Activated T-helper 1 cell treated with anti-CD3 and anti-CD28 coated beads, Interleukin-2, amount 50 U/mL, for 16 hours (primary cell): ENCODE results near the gene ZBTB49.

Experiments used
- DNase-seq, 2 donors: peaks; one replicate each; pipeline ENCODE4 v3.0.0-alpha.2; 2020; ENCODE audit warnings: low read depth in 1 of 2, low spot score in 1 of 2

The ZBTB49 gene

DNA sequence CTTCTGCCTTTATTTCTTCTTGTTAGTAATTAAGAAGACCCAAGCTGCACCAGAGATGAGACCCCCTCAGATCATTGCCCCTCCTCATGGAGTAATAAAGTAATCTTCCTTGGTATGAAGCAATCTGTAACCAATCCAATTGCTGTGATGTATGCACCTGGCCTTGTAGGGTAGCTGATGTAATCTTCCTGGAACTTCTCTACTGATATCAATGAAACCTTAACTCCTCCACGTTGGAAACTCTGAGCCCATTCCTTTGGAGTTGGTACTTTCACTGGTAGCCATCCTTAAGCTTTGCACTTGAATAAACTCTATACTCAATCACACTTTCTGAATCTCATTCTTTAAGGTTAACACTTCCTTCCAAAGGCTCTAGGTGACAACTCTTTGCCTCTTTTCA is 65.3 kb downstream of the ZBTB49 start:
- DNase-seq: no peak

DNA sequence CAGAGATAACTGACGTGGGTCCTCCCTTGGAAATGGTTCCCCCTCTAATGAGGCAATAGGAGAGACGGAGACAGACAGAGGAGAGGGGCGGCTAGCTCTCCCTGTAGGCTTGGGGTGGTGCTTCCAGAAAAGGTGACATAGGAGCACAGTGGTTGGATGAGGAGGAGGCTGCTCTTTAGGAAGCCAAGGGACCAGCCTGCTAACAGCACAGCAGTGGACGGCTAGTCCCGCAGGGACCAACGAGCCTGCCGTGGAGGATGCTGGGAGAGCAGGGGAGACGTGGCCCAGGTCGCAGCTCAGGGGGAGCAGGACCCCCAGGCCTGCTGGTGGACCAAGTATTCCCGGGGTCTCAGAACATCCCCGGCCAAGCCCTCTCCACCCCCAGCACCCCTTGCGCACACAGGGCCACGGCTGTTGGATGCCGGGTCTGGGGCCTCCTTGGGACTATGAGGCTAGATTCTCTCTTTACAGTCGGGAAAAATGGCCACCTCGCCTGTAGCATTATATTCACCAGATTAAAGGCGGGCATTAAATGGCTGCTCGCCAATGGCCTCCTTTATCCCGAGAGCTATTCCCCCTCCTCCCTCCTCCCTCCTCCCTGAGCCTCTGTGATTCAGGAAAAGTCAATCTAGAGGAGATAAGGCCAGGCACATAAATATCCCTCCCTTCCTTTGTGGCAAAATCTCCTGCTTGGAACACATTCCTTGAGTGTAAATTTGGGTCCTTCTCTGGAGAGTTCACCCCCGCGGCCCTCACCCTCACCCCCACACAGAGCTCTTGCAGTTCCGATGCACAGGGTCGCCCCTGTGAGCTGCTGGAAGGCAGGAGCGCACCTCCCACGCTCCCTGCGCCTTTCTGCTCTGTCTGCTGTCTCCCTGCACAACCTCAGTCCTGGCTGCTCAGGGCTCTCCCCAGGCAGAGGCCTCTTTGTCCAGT is 66.3 kb downstream of the ZBTB49 start:
- no peak for DNase-seq

DNA sequence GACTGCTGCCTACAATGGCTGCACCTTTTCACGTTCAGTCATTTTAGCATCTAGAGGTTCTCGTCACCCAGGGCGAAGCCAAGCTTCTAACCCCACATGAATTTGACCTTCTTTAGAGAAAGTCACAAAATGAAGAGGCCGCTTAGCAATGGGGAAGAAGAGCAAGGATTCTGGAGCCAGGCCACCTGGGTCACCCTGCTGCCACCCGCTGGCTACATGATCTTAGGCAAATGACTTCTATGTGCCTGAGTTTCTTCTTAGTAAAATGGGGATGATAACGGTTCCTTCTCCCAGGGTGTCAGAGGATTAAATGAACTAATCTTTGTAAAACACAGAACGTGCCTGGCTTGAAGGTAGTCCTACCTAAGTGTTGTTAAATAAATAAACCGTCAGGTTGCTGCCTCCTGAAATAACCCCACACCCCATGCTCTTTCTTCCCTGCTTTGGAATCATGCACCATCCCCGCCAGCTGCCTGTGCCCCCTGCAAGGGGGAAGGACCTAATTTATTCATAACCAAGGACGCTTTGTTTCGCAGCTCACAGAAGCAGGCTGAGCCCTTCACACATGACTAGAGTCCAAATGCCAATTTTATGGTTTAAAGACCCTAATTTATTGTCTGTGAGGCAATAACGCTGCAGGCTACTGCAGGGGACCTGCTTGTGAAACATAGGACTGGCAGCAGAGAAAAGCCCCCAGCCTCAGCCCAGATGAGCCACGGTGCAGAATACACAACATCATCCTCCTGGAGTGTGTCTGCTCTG is 68.2 kb downstream of the ZBTB49 start:
- DNase-seq: no peak

DNA sequence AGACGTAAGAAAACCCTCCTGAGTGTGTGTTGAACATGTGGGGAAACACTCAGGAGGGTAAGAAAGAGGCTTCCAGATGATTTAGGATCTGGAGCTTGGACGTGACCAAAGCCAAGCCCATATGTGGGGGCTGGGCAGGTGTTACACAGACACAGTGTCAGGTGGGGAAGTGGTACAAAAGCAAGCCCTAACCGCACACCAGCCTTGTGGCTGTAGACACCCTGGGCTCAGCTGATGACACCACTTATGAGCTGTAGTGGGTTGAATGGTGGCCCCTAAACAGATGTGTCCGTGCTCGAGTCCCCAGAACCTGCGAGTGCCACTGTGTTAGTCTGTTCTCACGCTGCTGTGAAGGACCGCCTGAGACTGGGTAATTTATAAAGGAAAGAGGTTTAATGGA is 71.8 kb downstream of the ZBTB49 start:
- DNase-seq: no peak

DNA sequence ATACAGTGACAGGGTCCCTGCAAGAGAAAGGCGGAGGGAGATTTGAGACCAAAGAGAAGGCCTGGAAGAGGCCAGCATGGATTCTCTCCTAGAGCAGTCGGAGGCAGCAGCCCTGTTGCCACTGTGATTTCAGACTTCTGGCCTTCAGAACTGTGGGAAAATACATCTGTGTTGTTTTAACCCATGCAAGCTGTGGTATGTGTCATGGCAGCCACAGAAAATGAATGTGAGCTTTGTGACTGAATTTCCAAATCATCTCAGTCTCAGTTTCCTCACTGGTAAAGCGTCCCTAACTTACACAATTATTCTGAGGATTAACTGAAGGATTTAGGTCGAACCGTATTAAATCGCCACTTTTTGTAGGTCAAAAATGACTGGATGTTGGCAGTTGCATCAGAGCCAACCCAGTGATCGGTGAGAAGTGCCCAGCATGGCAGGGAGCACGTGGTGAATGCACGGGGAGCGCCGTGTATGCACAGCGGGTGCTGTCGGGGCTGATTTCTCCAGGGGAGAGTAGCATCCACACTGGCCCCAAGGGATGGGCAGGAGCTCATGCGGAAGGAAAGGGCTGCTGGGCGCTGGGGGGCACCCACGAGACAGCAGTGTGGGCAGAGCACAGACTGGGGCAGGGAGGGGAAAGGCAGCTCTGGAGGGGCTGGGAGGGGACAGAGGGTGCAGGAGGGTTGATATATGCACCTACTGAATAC is 73.1 kb downstream of the ZBTB49 start:
- DNase-seq: no peak

DNA sequence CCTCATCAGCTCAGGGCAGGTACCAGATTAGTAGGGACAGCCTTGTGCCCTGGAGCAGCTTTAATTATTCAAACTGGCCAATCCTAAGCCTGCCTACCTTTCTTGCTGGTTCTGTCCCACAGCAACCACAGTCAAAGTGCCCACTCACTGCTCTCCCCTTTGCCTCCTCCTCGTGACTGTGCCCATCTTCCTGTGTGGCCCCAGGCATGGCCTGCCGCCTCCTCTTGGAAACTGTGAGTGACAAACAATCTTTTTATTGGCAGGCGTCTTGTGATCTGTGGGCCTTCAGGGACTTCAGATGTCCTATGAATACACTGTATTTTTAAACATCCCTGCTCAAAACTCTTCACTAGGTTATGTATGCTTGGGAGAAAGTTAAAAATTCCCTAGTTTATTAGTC is 74.0 kb downstream of the ZBTB49 start:
- no peak for DNase-seq

DNA sequence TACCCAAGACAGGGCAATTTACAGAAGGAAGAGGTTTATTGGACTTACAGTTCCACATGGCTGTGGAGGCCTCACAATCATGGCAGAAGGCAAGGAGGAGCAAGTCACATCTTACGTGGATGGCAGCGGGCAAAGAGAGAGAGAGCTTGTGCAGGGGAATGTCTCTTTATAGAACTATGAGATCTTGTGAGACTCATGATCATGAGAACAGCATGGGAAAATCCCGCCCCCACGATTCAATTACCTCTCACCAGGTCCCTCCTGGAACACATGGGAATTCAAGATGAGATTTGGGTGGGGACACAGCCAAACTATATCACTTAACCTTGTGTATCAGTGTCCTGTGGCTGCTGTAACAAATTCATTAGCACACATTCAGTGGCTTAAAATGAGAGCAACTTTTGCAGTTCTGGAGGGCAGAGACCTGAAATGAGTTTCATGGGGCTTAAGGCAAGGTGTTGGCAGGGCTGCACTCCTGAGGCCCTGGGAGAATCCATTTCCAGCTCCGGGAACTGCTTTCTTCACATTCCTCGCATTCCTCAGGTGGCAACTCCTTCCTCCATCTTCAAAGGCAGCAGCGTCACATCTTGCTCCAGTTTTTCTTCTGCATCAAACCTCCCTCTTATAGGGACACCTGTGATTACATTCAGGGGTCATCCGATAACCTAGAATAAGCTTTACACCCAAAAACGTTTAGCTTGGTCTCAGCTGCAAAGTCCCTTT is 74.6 kb downstream of the ZBTB49 start:
- DNase-seq: no peak

DNA sequence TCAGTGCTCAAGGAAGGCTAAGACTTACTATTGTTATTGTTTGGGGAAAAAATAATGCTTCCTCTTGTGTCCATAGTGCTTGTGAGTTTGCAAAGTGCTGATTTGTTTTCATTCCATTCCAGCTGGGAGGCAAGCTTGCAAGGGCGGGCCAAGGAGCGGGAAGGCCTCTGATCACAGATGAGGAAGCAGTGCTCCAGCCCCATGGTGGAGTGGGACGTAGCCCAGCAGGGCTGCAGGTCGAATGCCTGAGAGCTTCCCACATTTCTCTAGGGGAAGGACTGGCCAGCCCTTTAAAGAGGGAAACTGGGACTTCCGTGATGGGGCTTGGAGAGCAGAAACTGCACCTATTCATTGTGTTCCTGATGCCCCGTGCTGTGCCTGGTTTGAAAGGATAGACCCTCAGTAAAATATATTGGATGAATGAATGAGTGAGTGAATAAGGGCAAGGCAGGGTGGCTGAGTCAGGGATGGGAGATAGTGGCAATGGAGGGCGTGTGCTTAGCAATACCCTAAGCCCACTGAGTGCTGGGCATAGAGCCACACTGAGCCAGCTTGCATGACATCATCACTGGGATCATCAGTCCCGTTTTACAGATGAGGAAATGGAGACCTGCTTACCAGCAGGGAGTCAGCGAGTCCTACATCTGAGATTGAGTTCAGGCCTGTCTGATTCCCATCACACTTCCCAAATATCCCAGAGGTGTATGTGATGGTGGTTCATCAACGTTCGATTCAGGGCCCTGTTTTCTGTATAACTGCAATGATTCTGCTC is 78.9 kb downstream of the ZBTB49 start:
- DNase-seq: no peak
